ENCODE data around the gene SYNPO. TPM values are rescaled to one million over a fixed set of nuclear protein-coding genes. Genes with fewer than 3 reads are reported as not detected.

The SYNPO gene
- polyA plus RNA-seq, 12 donors = 21.9 to 45.2 (median 34.1) TPM; not detected in 1

DNA sequence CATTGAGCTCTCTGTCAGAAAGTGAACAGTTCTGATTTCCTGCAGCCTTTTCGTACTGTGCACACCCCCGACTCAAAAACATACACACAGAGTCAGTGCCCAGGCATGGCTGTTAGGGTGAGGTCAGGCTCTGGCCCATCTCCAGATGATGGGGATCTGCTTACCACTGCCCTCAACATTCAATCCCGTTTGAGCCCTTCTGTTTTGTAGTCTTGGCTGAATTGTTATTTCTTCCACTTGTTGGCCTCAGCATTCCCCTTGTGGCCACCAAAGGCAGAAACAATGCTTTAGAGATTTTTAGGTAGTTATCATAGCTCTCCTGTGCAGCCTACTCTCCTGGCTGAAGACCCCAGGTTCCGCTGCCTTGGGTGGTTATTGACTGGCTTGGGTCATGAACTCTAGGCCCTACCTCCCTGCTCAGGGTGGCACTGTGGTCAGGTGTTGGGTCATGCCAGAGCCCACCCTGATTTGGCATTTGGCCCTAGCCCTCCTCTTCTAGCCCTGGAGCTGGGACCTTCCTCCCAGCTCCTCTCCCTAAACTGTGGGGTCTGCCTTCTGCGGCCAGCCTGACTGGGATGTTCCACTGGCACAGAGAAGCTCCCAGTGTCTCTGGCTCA, 12.8 kb downstream of the SYNPO start:
- no peak for DNase-seq

DNA sequence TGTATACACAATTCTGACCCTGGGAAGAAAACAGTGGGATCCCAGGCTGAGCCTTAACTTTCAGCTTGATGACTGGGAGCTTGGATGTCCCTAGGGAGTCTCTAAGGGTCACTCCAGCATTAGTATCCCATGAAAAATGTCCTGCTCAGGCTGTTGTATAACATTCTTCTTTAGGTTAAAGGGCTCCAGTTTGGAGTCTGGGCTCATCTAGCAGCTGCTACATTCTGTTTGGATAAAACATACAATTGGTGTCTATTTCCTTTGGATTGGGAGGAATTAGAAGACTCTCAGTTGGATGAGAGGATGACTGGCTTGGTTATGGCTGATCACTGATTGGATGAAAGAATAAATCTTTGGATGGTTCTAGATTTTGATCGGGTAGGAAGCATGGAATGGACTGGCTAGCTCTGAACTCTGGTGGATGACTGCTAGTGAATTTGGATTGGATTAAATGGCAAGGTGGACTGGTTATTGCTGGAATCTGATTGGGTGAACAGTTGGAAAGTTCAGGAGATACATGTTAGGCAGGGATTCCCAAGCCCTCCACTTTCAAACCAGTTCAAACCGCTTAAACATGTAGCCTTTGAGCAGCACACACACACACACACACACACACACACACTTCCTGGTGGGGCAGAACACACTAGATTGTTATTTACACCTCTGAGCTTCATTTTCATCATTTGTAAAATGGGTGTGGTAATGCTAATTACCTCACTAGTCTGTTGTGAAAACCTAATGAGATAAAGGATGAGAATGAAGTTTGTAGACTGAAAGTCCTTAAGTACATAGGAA, 13.5 kb downstream of the SYNPO start:
- DNase-seq = no peak

DNA sequence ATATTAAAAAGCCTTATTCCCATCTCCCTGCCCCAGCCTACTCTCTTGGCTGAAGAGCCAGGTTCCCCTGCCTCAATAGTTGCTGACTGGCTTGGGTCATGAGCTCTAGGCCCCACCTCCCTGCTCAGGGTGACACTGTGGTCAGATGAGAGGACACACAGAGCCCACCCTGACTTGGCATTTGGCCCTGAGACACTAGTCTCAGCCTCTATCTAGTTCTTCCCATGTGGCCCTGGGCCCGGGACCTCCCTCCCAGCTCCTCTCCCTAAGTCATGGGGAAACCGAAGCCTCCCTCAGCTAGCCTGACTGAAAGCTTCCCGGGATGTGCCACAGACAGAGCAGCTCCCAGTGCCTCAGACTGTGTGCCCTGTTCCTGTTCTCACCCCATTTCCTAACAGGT, 14.8 kb downstream of the SYNPO start:
- no peak for DNase-seq

DNA sequence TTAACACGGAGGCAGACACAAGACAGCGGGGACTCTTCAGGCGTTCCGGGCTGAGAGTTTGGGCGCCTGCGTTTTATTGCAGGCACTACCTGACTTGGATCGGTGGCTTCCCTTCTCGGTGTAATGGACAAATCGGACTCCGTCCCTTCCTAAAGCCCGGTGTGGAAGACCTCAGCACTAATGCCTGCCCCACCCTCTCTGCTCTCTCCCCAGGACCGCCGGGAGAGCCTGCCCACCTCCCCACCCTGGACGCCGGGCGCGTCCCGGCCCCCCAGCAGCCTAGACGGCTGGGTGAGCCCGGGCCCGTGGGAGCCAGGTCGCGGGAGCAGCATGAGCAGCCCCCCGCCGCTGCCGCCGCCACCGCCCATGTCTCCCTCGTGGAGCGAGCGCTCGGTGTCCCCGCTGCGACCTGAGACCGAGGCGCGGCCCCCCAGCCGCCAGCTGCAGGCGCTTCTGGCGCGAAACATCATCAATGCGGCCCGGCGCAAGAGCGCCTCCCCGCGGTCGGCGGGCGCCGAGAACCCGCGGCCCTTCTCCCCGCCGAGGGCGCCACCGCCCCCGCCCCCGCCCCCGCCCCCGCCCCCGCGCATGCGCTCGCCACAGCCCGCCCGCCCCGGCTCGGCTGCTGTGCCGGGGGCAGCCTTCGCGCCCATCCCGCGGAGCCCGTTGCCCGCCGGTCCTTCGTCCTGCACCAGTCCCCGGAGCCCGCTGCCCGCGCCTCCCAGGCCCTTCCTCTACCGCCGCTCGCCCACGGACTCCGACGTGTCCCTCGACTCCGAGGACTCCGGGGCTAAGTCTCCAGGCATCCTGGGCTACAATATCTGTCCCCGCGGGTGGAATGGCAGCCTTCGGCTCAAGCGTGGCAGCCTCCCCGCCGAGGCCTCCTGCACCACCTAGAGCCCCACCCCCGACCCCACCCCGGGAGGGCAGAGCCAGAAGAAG, 16.0 kb downstream of the SYNPO start:
- DNase-seq = peak; percentile 87

DNA sequence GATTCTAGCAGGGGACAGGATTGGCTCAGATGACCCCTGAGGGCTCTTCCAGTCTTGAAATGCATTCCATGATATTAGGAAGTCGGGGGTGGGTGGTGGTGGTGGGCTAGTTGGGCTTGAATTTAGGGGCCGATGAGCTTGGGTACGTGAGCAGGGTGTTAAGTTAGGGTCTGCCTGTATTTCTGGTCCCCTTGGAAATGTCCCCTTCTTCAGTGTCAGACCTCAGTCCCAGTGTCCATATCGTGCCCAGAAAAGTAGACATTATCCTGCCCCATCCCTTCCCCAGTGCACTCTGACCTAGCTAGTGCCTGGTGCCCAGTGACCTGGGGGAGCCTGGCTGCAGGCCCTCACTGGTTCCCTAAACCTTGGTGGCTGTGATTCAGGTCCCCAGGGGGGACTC, 17.7 kb downstream of the SYNPO start:
- no peak for DNase-seq

DNA sequence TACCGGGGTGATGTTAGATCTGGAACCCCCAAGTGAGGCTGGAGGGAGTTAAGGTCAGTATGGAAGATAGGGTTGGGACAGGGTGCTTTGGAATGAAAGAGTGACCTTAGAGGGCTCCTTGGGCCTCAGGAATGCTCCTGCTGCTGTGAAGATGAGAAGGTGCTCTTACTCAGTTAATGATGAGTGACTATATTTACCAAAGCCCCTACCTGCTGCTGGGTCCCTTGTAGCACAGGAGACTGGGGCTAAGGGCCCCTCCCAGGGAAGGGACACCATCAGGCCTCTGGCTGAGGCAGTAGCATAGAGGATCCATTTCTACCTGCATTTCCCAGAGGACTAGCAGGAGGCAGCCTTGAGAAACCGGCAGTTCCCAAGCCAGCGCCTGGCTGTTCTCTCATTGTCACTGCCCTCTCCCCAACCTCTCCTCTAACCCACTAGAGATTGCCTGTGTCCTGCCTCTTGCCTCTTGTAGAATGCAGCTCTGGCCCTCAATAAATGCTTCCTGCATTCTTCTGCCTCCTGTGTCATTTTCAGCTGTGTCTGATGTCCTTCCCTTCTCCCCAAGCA, 18.3 kb downstream of the SYNPO start:
- no peak for DNase-seq

DNA sequence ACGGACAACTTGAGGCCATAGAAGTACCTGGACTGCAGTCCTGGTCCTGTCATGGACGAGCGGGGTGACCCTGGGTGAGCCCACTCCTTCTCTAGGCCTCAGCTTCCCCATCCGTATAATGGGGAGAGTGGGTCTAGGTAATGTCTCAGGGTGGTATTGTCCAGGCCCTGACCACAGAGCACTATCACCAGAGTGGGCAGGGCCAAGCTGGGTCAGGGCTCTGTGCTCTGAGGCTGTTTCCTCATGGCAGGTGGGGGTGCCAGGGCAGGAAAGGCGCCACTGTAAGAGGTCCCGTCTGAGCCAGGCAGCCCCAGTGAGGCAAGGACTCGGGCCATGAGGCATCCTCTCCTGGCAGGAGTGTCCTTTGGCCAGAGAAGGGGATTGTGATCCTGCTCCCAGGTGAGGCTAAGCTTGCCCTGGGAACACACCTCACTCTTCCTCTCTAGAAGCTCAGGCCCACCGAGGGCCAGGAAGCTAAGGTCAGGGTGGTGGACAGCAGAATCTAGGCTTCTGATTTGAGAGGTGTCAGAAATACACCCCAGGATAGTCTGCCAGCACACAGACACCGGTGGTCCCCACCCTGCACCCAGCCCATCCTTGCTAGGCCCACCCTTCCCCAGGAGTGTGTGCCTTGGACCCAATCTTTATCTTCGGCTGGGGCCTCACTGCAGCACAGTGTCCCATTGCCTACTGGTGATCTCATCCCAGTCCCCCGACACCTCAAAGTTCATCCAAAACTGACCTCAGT, 19.1 kb downstream of the SYNPO start:
- no peak for DNase-seq

DNA sequence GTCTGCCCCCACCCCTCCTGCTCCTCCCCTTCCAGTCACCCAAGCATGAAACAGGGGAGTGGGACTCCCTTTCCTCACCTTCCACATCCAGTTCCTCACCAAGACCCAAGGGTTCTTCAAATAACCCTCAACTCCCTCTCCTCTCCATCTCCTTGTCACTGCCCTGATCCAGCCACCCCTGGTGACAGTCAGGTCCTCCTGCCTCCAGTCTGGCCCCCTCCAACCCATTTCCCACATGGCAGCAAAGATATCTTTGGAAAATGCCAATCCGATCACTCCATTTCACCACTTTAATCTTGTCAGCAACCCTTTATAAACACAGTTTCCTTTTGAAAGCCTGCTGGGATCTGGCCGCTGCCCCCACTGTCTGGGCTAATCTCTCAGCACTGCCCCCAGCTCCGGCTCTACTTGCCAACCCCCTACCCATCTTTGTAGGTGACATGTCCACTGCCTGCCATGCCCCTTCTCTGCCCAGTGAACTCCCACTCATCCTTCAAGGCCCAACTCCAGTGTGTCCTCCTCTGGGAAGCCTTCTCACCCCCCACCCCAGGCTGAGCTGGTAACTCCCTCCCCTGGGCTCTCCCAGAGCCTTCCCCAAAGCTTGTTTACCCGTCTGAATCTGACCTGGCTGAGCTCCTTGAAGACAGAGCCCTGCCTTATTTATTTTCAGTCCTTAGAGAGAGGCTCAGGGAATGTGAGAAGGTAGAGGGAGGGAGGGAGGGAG, 19.8 kb downstream of the SYNPO start:
- no peak for DNase-seq

DNA sequence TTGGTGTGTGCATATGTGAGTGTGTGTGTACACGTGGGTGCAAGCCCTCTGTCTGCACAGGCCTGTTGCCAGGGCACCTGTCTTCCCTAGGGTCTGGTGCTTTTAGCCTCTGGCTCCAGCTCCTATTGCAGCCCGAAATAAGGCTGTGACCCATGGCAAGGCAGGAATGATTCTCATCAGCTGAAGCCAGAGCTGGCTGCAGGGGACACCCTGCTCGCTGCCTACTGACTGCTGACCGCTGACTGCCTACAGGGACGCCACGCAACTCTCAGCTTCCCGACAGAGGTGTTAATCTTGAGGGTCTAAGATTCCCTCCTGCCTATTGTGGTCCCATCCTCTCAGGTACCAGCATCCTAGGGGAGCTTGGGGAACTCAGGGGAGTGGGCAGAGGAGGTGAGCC, 20.6 kb downstream of the SYNPO start, which contains the start of gene MYOZ3:
MYOZ3 (plus strand) TSS at position 166 of the 400 bp plus-strand sequence. CDS start 1,691 bp downstream, outside the sequence.
- DNase-seq = no peak

DNA sequence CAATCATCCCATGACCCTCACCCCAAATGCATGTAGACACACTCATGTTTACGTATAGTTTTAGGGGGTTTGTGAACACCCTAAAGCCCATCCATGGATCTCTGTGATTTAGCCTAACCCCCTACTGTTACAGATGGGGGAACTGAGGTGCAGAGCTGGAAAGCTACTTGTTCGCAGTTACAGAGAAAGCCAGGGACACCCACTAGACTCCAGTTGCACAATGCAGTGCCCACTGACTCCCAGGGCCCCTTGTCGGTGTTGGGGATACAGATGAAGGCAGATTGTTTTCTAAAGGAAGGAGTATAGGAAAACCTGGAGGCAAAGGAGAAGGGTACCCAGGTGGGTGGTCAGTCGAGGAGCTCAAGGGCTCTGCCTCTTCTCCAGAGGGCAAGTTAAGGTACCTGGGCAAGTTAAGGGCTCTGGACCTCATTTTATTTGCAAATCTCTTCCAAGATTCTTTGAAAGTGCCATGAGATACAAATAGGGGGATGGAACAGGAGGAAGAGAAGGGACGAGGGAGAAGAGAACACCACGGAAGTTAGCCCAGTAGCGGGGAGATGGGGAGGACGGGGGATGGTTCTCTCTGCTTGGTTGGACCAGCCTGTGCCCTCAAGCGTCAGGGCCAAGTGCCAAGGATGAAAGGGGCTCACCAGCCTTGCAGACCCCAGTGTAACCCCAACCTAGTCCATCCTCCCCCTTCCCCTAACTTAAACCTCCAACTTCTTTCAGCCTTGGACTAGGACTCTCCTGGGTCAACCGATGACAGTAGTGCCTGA, 21.5 kb downstream of the SYNPO start:
- DNase-seq = no peak

DNA sequence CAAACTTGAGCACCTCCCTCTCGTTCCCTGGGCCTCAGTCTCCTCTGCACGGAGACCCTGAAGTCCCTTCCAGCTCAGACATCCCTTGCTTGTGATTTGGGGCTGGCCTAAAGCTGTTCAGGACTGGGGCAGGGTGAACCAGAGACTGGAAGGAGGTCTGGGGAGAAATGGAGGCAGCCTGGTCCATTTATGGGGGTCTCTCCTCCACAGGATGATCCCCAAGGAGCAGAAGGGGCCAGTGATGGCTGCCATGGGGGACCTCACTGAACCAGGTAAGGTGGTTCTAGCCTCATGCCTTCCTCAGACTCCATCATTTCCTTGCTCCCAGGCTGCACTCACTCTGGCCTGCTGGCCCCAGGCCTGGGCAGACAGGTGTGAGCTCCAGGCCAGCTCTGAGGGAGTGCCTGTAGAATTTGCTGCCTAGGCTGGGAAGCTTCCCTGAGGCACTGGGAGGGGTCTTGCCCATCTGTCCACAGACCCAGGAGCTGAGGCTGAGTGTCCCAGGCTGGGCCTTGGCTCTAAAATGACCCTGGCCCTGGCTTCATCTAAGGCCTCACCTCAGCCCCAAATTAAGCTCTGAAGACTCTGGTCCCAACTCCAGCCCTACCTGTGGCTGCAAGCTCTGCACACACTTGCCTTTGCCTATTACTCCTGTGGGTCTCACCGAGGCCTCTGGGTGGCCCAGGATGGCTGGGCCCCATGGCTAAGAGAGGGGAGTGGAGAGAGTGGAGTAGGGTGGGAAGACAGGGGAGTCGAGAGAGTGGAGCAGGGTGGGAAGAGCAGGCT, 22.5 kb downstream of the SYNPO start:
- DNase-seq = no peak

DNA sequence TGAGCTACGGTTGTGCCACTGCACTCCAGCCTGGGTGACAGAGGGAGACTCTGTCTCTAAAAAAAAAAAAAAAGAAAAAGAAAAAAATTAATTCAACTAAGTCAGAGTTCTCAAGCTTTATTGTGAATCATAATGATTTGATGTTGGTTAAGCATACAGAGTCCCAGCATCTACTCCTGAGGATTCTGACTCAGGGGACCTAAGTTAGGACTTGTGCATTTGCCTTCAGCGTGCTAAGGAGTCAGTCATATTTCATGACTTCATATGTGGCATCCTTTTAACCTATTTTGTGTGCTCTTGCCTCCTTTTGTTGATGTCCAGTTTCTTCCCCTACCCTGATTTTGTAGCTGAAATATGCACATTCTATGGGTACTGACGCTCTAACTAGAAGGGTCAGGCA, 23.5 kb downstream of the SYNPO start:
- DNase-seq = no peak

DNA sequence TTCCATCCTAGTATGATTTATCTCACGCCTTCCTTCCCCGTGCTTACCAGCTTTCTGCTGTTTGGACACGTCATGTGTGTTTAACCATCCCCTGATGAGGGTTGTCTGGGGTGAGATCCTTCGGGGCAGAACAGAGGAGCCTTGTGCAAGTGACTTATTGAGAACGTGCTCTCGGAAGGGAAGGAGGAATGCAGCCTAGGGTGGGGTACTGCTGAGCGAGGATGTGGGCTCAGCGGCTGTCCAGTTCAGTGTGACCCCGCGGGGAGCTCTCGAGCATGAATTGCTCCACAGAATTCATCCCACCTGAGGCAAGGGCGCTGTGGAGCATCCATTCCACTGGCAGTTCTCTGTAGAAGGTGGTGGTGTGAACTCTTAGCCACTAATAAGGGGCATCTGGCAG, 24.6 kb downstream of the SYNPO start:
- DNase-seq = no peak

DNA sequence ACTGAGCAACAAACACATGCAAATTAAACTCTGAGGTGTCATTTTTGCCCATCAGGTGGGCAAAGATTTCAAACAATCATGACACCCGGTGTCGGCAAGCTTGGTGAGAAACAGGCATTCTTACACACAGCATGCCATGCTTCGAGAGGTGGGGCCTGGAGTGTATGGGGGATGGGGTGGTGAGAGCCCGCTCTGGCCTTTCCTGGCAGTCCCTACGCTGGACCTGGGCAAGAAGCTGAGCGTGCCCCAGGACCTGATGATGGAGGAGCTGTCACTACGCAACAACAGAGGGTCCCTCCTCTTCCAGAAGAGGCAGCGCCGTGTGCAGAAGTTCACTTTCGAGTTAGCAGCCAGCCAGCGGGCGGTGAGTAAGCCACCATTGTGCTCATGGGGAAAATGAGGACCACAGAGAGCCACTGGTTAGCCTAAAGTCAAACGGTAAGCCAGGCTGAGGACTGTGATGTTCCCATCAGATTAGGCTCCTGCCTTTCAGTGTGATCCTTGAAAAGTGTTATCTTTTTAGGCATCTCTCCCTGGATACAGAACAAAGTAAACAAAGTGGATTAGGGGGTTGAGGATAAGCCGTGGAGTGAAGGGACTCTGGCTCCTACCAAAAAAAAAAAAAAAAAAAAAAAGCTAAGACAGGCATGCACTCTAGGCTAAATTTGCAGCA, 30.0 kb downstream of the SYNPO start:
- no peak for DNase-seq

DNA sequence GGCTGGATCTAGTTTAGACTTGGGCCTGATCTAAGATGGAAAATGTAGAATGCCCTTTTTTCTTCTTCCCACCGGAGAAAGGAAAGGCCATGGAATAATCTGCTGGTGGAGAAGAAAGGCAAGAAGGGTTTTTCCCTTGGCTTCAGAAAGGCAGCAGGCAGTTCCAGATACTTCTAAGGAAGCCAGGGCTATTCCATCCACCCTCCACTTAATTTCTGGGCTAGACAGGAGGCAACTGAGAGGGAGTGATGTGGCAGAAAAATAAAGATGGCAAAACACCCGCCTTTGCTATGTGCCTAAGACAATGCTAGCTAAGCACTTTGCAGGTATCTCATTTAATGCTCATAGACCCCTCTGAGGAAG, 30.5 kb downstream of the SYNPO start:
- no peak for DNase-seq

DNA sequence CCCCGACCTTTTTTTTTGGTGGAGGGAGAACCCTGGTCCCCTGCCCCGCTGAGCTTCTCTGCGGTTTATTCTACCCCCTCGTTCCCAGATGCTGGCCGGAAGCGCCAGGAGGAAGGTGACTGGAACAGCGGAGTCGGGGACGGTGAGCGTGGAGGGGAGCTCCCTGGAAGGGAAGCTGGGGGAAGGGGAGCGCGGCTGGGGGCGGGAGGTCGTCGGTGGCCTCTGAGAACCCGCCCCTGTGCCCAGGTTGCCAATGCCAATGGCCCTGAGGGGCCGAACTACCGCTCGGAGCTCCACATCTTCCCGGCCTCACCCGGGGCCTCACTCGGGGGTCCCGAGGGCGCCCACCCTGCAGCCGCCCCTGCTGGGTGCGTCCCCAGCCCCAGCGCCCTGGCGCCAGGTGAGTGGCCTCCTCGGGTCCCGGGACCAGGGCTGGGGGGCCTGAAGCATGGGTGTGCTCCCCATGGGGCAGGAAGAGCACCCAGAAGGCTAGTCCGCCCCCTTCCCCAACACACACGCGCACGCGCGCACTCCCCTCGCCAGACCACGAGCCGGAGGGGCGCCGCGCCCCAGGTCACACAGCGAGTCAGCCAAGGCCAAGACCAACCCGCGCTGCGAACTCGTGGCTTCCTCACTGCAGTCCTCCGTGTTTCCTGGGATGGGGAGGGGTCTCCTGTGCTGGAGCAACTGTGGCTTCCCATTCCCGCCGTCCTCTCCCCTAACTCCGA, 31.2 kb downstream of the SYNPO start:
- no peak for DNase-seq

DNA sequence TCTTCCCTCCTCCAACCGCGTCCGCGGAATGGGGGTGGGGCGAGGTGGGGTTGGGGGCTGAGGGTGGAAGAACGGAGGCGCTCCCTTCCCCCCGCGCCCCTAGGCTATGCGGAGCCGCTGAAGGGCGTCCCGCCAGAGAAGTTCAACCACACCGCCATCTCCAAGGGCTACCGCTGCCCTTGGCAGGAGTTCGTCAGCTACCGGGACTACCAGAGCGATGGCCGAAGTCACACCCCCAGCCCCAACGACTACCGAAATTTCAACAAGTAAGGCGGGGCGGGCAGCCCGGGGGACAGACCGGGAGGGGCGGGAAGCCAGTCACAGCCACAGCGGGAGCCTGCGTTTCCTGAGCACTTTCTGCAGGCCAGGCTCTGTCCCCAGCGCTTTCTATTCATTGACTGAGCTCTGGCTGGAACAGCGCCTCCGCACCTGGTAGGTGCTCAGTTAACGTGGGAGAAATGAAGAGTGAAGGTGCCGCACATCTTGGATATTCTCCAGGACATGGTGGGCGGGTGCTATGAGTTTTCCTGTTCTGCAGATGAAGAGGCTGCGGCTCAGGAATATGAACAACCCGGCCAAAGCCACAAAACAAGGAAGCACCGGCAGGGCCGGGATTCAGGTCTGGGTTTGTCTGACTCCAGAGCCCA, 31.9 kb downstream of the SYNPO start:
- DNase-seq = no peak

Measured in muscle of arm (tissue), 12 donors.